Kidney epithelial cell (primary cell): ENCODE results near the gene PRMT5. TPM values are rescaled to one million over a fixed set of nuclear protein-coding genes. Genes with fewer than 3 reads are reported as not detected.

Source experiments
- DNase-seq: peaks from one replicate; pipeline ENCODE4 v3.0.0-alpha.2; 2010; ENCODE audit warnings: low read depth
- H3K27me3 ChIP-seq: 2 replicates; pipeline ENCODE4 v1.6.0; 2011; ENCODE audit warnings: low read length; ENCODE audit not compliant: control insufficient read depth, insufficient read depth
- H3K36me3 ChIP-seq: 2 replicates; pipeline ENCODE4 v1.5.1; 2011; ENCODE audit warnings: low read length; ENCODE audit not compliant: control insufficient read depth, insufficient read depth
- H3K4me3 ChIP-seq: 2 replicates; pipeline ENCODE4 v1.5.1; 2011; ENCODE audit warnings: low read depth, mild to moderate bottlenecking, control low read depth, low read length
- CTCF ChIP-seq: IDR thresholded peaks from 2 replicates; pipeline ENCODE4 v1.5.1; 2011; ENCODE audit warnings: mild to moderate bottlenecking, moderate library complexity, low read length, control low read depth, inconsistent platforms; ENCODE audit not compliant: insufficient read depth, poor library complexity, severe bottlenecking
- total RNA-seq: library from RNA; depleted of rRNA; stranded (reverse); fragments of >200 nt; gene quantifications from 2 replicates; pipeline ENCODE4 v1.2.3, GENCODE V29; 2015

PRMT5 gene
- total RNA-seq, result 94.0 and 107 TPM in 2 replicates

- TF ChIP-seq CTCF, result no peak
- Histone ChIP-seq H3K4me3 (peak within 1 kb of the TSS; percentile 92), H3K27me3 (no peaks in the 10 kb centered on the region), H3K36me3 (peaks cover 2% of the 10 kb centered on the region)
- DNase-seq, result peak; percentile 99
Measured at GRCh38 chr14:22929104-22929960, at the start of gene PRMT5. Gene PRMT5, minus strand, starts transcription at chr14:22929376. Its CDS starts 15 bp downstream, at chr14:22929361.

- DNase-seq, result no peak
- TF ChIP-seq CTCF, result no peak
- Histone ChIP-seq H3K27me3 (no peaks in the 10 kb centered on the region), H3K36me3 (peaks cover 2% of the 10 kb centered on the region), H3K4me3 (no peak overlapping the region)
Measured at GRCh38 chr14:22978487-22978837, 49.3 kb upstream of the PRMT5 start.

GRCh38 chr14:22977684-22978486 is 48.7 kb upstream of the PRMT5 start:
- peak; percentile 71 for DNase-seq
- no peak for TF ChIP-seq CTCF
- H3K4me3 ChIP-seq, result peak overlapping the region; percentile 0
- no peaks in the 10 kb centered on the region for H3K27me3 ChIP-seq
- peaks cover 3% of the 10 kb centered on the region for H3K36me3 ChIP-seq

GRCh38 chr14:22977434-22977683 is 48.2 kb upstream of the PRMT5 start:
- H3K4me3 ChIP-seq, result no peak overlapping the region
- peaks cover 3% of the 10 kb centered on the region for H3K36me3 ChIP-seq
- no peak for TF ChIP-seq CTCF
- DNase-seq, result no peak
- H3K27me3 ChIP-seq, result no peaks in the 10 kb centered on the region

GRCh38 chr14:22976620-22977433 is 47.7 kb upstream of the PRMT5 start:
- Histone ChIP-seq H3K36me3 (peaks cover 3% of the 10 kb centered on the region), H3K27me3 (no peaks in the 10 kb centered on the region), H3K4me3 (no peak overlapping the region)
- no peak for TF ChIP-seq CTCF
- no peak for DNase-seq
